IPS-15b (cell line): ENCODE results near the gene PCDH8.

Experiments used
- H3K27me3 ChIP-seq: one replicate; pipeline ENCODE4 v1.6.1; 2013; ENCODE audit warnings: low read length; ENCODE audit not compliant: control insufficient read depth, insufficient read depth
- H3K36me3 ChIP-seq: one replicate; pipeline ENCODE4 v1.6.1; 2013; ENCODE audit warnings: low read length; ENCODE audit not compliant: control insufficient read depth, insufficient read depth
- H3K4me1 ChIP-seq: one replicate; pipeline ENCODE4 v1.6.1; 2013; ENCODE audit warnings: mild to moderate bottlenecking, low read length; ENCODE audit not compliant: control insufficient read depth, insufficient read depth
- H3K4me3 ChIP-seq: one replicate; pipeline ENCODE4 v1.5.1; 2013; ENCODE audit warnings: low read depth, low read length
- H3K9ac ChIP-seq: one replicate; pipeline ENCODE4 v1.6.1; 2013; ENCODE audit warnings: low read depth, mild to moderate bottlenecking, low read length
- H3K9me3 ChIP-seq: one replicate; pipeline ENCODE4 v1.6.1; 2013; ENCODE audit warnings: mild to moderate bottlenecking, low read length; ENCODE audit not compliant: control insufficient read depth, insufficient read depth

PCDH8 gene

DNA sequence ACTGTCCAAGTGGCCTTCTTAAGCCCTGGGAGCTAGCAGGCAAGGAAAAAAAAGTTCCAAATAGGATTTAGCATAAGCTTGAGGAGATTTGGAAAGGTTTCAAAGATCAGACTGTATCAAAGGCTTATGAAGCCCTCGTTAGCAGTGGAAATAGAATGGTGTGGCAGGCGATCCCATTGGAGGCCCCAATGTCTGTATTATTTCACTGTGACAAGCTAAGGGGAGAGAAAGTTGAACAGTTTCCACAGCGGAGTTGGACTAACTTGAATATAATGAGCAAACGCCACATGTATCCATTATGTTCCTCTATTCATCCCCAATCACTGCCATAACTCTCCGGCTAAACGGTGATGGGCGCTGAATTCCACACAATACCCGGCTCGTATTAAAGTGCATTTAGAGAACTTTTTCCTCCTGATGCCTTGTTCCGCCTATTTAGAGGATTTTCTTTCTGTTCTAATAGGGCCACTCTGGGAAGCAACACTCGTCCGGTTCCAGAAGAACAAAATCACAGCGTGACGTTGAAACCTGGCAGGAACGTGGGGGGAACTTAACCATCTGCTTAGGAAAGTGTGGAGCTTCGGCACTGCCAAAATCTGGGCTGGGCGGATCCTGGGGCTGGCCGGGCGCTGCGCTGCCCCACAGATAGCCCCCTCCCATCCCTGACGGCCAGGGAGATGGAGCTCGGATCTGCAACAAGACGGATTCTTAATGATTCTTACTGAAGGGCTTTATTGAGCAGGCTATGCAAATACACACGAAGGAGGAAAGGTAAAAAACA is 1.0 kb upstream of the PCDH8 start:
- H3K36me3 ChIP-seq = peaks cover 10% of the 10 kb centered on the region
- peak overlapping the region; percentile 76 for H3K4me3 ChIP-seq
- H3K4me1 ChIP-seq = peaks cover 16% of the 10 kb centered on the region
- H3K27me3 ChIP-seq = peaks cover 48% of the 10 kb centered on the region
- no peaks in the 10 kb centered on the region for H3K9me3 ChIP-seq
- H3K9ac ChIP-seq = no peak overlapping the region

- H3K9me3 ChIP-seq = no peaks in the 10 kb centered on the region
- peaks cover 11% of the 10 kb centered on the region for H3K36me3 ChIP-seq
- H3K9ac ChIP-seq = no peak overlapping the region
- H3K4me3 ChIP-seq = peak overlapping the region; percentile 48
- H3K4me1 ChIP-seq = peaks cover 13% of the 10 kb centered on the region
- peaks cover 50% of the 10 kb centered on the region for H3K27me3 ChIP-seq
Measured at GRCh38 chr13:52847682-52848432, 583 bp downstream of the PCDH8 start.

DNA sequence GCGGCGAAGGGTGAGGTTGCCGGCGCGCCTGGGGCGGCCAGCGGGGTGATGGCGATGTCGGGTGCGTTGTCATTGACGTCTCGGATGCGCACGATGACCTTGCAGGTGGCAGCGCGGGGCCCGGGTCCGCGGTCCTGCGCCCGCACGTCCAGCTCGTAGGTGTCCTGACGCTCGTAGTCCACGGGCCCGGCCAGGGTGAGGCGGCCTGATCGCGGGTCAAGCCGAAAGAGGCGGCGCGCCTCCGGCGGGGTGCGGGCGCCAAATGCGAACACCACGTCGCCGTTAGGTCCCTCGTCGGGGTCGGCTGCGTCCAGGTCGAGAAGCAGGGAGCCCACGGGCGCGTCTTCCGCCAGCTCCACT is 1.1 kb downstream of the PCDH8 start:
- Histone ChIP-seq H3K27me3 (peaks cover 50% of the 10 kb centered on the region), H3K4me1 (peaks cover 9% of the 10 kb centered on the region), H3K36me3 (peaks cover 11% of the 10 kb centered on the region), H3K9me3 (no peaks in the 10 kb centered on the region), H3K4me3 (peak overlapping the region; percentile 48), H3K9ac (no peak overlapping the region)

DNA sequence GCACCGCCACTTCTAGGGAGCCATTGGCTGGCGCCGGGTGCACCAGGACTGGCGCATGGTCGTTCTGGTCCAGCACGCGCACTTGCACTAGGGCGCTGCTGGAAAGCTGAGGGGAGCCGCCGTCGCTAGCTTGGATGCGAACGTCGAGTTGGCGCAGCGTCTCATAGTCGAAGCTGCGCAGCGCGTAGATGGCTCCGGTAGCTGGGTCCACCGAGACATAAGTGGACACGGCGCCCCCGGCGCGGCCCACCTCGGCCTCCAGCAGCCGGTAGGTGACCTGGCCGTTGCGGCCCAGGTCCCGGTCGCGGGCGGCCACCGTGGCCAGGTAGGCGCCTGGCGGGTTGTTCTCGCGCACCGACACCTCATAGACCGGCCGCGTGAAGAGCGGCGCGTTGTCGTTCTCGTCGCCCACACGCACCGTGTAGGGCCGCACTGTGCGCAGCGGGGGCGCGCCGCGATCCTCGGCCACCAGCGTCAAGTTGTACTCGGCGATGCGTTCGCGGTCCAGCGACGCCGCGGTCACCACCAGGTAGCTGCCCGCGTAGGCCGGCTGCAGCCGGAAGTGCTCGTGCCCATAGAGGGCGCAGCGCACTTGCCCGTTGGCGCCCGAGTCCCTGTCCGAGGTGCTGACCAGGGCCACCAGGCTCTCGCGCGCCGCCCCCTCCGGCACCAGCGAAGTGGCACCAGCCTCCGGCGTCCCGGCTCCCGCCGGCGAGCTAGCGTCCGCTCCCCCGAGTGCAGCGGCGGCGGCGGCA is 1.7 kb downstream of the PCDH8 start:
- no peaks in the 10 kb centered on the region for H3K9me3 ChIP-seq
- H3K4me1 ChIP-seq = peaks cover 4% of the 10 kb centered on the region
- peaks cover 50% of the 10 kb centered on the region for H3K27me3 ChIP-seq
- H3K36me3 ChIP-seq = peaks cover 11% of the 10 kb centered on the region
- peak overlapping the region; percentile 48 for H3K4me3 ChIP-seq
- no peak overlapping the region for H3K9ac ChIP-seq

DNA sequence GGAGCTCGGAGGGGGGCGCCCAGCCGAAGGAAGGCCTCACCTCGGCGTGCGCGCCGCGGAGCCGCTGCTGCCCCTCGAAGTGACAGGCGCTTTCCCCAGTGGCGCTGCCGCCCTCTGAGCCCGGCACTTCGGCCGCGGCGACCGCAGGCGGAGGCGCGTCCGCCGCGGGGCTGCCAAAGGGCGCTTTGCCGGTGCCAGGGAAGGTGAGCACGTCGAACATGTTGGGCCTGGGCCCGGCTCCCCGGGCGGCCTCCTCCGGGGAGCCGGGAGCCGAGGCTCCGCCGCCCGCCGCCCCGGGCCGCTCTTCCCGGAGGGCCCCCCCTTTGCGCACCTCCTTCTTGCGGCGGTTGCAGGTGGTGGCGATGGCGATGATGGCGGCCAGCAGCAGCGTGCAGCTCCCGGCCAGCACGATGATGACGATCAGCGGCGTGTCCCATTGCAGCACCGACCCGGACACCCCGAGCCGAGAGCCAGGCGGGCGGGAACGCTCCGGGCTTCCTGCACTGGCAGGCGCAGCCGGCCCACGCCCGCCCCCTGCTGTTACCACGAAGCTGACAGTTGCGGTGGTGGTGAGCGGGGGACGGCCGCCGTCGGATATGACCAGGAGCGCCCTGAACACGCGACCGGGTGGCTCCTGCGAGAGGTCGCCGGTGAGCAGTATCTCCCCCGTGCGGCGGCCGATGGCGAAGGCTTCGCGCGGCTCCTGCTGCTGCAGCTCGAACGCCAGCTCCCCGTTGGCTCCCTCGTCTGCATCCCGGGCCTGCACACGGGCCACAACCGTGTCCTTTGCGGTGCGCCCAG is 2.5 kb downstream of the PCDH8 start:
- Histone ChIP-seq H3K4me3 (peak overlapping the region; percentile 48), H3K27me3 (peaks cover 50% of the 10 kb centered on the region), H3K9ac (no peak overlapping the region), H3K4me1 (peaks cover 4% of the 10 kb centered on the region), H3K36me3 (peaks cover 11% of the 10 kb centered on the region), H3K9me3 (no peaks in the 10 kb centered on the region)

DNA sequence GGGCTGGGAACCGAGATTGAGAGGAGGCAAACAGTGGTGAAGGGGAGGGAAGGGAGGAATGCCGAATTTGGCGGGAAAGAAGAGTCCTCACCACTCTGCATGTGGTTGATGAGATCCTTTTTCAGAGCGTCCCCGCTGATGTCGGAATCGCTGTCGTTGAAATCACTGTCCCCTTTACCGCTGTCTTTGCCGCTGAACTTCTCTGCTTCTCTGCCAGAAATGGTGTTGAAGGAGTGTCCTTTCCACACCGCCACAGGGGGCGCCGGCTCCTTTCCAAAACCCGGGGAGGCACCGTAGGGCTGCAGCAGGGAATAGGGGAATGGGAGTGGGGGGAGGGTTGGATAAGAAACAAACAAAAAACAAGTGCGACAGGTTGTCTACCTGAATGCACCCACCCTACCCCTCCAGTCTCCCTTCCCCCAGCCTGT is 3.1 kb downstream of the PCDH8 start:
- Histone ChIP-seq H3K36me3 (peaks cover 11% of the 10 kb centered on the region), H3K4me1 (peaks cover 4% of the 10 kb centered on the region), H3K27me3 (peaks cover 50% of the 10 kb centered on the region), H3K9ac (no peak overlapping the region), H3K4me3 (peak overlapping the region; percentile 48), H3K9me3 (no peaks in the 10 kb centered on the region)

GRCh38 chr13:52844836-52845235 is 3.6 kb downstream of the PCDH8 start:
- Histone ChIP-seq H3K4me3 (peak overlapping the region; percentile 48), H3K36me3 (peaks cover 11% of the 10 kb centered on the region), H3K27me3 (peaks cover 46% of the 10 kb centered on the region), H3K4me1 (peaks cover 4% of the 10 kb centered on the region), H3K9me3 (no peaks in the 10 kb centered on the region), H3K9ac (no peak overlapping the region)

GRCh38 chr13:52842441-52842840 is 6.0 kb downstream of the PCDH8 start:
- Histone ChIP-seq H3K9ac (no peak overlapping the region), H3K36me3 (peaks cover 11% of the 10 kb centered on the region), H3K4me3 (no peak overlapping the region), H3K27me3 (peaks cover 24% of the 10 kb centered on the region), H3K4me1 (peaks cover 9% of the 10 kb centered on the region), H3K9me3 (no peaks in the 10 kb centered on the region)

DNA sequence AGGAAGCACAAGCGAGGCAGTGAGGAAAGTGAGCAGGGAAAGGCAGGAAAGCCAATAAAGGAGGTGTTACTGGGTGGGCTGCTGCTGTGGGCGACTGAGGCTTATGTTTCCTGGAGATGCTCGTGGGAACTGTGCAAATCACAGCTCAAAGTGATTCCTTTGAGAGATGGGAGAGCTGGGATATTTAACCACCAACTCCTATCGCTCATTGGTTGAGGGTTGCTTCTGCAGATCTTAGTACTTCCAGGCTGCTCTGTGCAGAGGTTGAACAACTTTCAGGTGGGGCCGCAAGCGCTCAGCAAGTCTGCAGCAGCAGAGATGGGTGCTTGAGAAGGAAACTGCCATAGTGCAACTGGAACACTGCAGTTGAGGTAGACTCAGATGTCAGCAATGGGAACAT is 8.4 kb downstream of the PCDH8 start:
- Histone ChIP-seq H3K4me1 (peaks cover 9% of the 10 kb centered on the region), H3K36me3 (peaks cover 7% of the 10 kb centered on the region), H3K9ac (no peak overlapping the region), H3K27me3 (peaks cover 8% of the 10 kb centered on the region), H3K4me3 (no peak overlapping the region), H3K9me3 (no peaks in the 10 kb centered on the region)

DNA sequence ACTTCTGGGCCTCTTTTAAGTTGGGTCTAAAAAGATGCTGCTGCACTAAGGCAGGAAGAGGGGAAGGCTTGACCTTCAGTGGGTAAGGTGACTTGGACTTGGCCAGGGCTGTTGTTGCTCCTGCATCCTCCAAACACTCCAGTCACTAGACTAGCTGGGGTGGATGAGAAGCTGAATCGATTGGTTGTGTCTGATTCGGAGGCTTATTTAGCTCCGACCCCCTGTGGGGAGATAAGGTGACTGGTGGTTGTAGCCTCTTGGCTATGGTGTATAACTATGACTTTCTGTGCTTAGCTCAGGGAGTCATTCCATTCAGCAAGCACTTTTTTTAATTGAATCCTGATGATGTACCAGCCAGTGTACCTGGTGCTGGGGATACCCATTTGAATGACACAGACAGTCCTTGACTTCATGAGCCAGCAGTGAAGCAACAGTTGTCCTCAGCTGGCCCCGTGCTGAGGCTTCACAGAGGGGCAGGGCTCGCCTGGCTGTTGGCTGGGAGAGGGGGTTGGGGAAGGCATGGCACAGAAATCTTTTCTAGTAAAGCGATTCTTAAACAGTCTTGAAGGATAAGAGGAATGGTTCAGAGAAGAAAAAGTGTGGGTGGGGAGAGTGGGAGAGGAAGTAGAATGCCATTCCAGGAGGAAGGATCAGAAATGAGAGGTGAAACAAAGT is 9.9 kb downstream of the PCDH8 start:
- no peak overlapping the region for H3K4me3 ChIP-seq
- no peaks in the 10 kb centered on the region for H3K36me3 ChIP-seq
- H3K9ac ChIP-seq = no peak overlapping the region
- peaks cover 9% of the 10 kb centered on the region for H3K4me1 ChIP-seq
- no peaks in the 10 kb centered on the region for H3K9me3 ChIP-seq
- no peaks in the 10 kb centered on the region for H3K27me3 ChIP-seq

GRCh38 chr13:52837850-52838249 is 10.6 kb downstream of the PCDH8 start:
- H3K27me3 ChIP-seq = no peaks in the 10 kb centered on the region
- peaks cover 9% of the 10 kb centered on the region for H3K4me1 ChIP-seq
- no peaks in the 10 kb centered on the region for H3K9me3 ChIP-seq
- H3K4me3 ChIP-seq = no peak overlapping the region
- no peaks in the 10 kb centered on the region for H3K36me3 ChIP-seq
- no peak overlapping the region for H3K9ac ChIP-seq
